Measurements from ENCODE around the gene CYP26B1.

DNA sequence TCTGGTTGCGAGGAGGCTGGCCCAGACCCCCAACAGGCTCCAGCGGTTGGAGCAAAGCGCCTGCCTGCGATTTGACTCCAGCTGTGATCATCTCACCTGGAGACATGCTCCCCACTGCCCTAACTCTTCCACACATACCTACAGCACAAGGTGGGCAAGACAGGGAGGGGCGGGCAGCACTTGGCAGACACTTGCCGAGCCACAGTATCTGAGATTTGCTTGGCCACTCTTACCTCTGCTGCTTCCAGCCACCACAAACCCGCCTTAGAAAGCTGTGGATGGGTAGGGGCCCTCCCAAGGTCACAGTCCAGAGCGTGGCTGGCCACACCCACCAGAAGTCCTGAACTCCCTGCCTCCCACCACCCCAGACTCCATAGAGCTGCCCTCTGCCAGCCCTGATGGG lies 8.2 kb downstream of the CYP26B1 start:
- TF ChIP-seq, protein P1, sequence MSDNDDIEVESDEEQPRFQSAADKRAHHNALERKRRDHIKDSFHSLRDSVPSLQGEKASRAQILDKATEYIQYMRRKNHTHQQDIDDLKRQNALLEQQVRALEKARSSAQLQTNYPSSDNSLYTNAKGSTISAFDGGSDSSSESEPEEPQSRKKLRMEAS (CRISPR knock-in tag; IDR thresholded peaks at IDR 0.05), result no peak
- no peak for TF ChIP-seq TP53 (CRISPR knock-in tag; IDR thresholded peaks at IDR 0.05)
- TF ChIP-seq, protein P2, sequence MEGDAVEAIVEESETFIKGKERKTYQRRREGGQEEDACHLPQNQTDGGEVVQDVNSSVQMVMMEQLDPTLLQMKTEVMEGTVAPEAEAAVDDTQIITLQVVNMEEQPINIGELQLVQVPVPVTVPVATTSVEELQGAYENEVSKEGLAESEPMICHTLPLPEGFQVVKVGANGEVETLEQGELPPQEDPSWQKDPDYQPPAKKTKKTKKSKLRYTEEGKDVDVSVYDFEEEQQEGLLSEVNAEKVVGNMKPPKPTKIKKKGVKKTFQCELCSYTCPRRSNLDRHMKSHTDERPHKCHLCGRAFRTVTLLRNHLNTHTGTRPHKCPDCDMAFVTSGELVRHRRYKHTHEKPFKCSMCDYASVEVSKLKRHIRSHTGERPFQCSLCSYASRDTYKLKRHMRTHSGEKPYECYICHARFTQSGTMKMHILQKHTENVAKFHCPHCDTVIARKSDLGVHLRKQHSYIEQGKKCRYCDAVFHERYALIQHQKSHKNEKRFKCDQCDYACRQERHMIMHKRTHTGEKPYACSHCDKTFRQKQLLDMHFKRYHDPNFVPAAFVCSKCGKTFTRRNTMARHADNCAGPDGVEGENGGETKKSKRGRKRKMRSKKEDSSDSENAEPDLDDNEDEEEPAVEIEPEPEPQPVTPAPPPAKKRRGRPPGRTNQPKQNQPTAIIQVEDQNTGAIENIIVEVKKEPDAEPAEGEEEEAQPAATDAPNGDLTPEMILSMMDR (IDR thresholded peaks at IDR 0.05), result no peak
- TF ChIP-seq ZNF423 (CRISPR knock-in tag; IDR thresholded peaks at IDR 0.05), result no peak
- no peak for TF ChIP-seq GTF2I (CRISPR knock-in tag; conservative IDR thresholded peaks at IDR 0.05)
- no peak for TF ChIP-seq ATF6 (CRISPR knock-in tag; IDR thresholded peaks at IDR 0.05)
- no peak for TF ChIP-seq ETV6 (CRISPR knock-in tag; IDR thresholded peaks at IDR 0.05)

All from WTC11 (cell line).